ENCODE results near the gene APOBEC3F. TPM values are rescaled to one million over a fixed set of nuclear protein-coding genes. Genes with fewer than 3 reads are reported as not detected.

Gene APOBEC3F
- total and polyA plus RNA-seq, 10 of the 15 experiments (the other 5 are each of a cell fraction or from before 2014, with no cell fraction given) = 7.4 to 29.1 (median 12.8) TPM

- no peak for TF ChIP-seq HSF1 (IDR thresholded peaks at IDR 0.05; ENCODE audit: low read depth, low read length)
- TF ChIP-seq RELB (IDR thresholded peaks at IDR 0.05; ENCODE audit: low read depth) = 0 out of 2 replicates have a peak, but pooled peaks have one; percentile 8
- TF ChIP-seq ZNF274 (IDR thresholded peaks at IDR 0.05; ENCODE audit: insufficient read depth, insufficient read length) = no peak
- TF ChIP-seq POU2F2 (IDR thresholded peaks at IDR 0.05; ENCODE audit: borderline replicate concordance, low read depth, low read length) = 0 out of 3 replicates have a peak, but pooled peaks have one; percentile 53
- no peak for TF ChIP-seq NFYB (IDR thresholded peaks at IDR 0.05; ENCODE audit: insufficient read depth, low read depth, low read length)
- 0 out of 2 replicates have a peak, but pooled peaks have one; percentile 8 for TF ChIP-seq DPF2 (IDR thresholded peaks at IDR 0.05)
- no peak for TF ChIP-seq E4F1 (IDR thresholded peaks at IDR 0.05; ENCODE audit: borderline replicate concordance, partially characterized antibody)
- no peak for TF ChIP-seq NFXL1 (IDR thresholded peaks at IDR 0.05; ENCODE audit: borderline replicate concordance)
- no peak for TF ChIP-seq EZH2 (IDR thresholded peaks at IDR 0.05; ENCODE audit: borderline replicate concordance, control insufficient read depth, low read depth, low read length)
- TF ChIP-seq RUNX3 (IDR thresholded peaks at IDR 0.05; ENCODE audit: low read length) = no peak
- TF ChIP-seq ESRRA (IDR thresholded peaks at IDR 0.05; ENCODE audit: low read length) = no peak
- TF ChIP-seq SPI1 (IDR thresholded peaks at IDR 0.05; ENCODE audit: borderline replicate concordance, insufficient read depth, low read depth, low read length) = no peak
- TF ChIP-seq FOXK2 (IDR thresholded peaks at IDR 0.05) = peak; percentile 25; the same call in 1 of the 2 replicates
- TF ChIP-seq IKZF1 (conservative IDR thresholded peaks at IDR 0.05) = peak; percentile 46
- peak; percentile 70 for TF ChIP-seq YY1 (IDR thresholded peaks at IDR 0.05; ENCODE audit: low read depth, low read length)
- 0 out of 2 replicates have a peak, but pooled peaks have one; percentile 28 for TF ChIP-seq CREB1 (IDR thresholded peaks at IDR 0.05; ENCODE audit: low read depth)
- no peak for TF ChIP-seq FOS (IDR thresholded peaks at IDR 0.05; ENCODE audit: borderline replicate concordance, extremely low read depth, insufficient read length)
- TF ChIP-seq ATF3 (IDR thresholded peaks at IDR 0.05; ENCODE audit: borderline replicate concordance, extremely low read depth, low read depth, low read length) = no peak
- TF ChIP-seq POLR2AphosphoS5 (IDR thresholded peaks at IDR 0.05; ENCODE audit: low read length) = peak; percentile 88
- TF ChIP-seq ZNF207 (IDR thresholded peaks at IDR 0.05; ENCODE audit: borderline replicate concordance) = peak; percentile 51; the same call in 1 of the 2 replicates
These were observed 26.5 kb upstream of the APOBEC3F start, which contains the start of gene APOBEC3C (continued) for GRCh38 chr22:39013942-39014722.
